ENCODE measurements around the gene CXCR5.

DNA sequence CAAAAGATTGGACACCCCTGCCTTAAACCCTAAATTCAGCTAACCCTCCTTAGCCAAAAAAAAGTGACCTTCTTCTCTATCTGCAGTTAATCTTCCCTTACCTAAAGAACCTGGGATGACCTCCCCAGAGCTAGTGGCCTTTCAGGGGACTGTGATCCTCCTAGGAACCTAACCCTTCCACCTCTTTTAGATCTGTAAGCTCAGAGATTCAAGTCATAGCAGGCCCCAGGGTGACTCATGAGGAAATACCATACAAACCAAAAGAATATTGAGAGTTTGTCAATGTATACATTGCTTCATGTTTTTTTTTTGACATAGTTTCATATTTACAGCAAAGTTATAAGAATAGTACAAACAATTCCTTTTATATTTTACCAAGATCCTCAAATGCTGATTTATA, 38.3 kb upstream of the CXCR5 start:
- no peak for TF ChIP-seq POLR2A (IDR thresholded peaks at IDR 0.05)
- TF ChIP-seq, protein P1, sequence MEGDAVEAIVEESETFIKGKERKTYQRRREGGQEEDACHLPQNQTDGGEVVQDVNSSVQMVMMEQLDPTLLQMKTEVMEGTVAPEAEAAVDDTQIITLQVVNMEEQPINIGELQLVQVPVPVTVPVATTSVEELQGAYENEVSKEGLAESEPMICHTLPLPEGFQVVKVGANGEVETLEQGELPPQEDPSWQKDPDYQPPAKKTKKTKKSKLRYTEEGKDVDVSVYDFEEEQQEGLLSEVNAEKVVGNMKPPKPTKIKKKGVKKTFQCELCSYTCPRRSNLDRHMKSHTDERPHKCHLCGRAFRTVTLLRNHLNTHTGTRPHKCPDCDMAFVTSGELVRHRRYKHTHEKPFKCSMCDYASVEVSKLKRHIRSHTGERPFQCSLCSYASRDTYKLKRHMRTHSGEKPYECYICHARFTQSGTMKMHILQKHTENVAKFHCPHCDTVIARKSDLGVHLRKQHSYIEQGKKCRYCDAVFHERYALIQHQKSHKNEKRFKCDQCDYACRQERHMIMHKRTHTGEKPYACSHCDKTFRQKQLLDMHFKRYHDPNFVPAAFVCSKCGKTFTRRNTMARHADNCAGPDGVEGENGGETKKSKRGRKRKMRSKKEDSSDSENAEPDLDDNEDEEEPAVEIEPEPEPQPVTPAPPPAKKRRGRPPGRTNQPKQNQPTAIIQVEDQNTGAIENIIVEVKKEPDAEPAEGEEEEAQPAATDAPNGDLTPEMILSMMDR (IDR thresholded peaks at IDR 0.05 in 8 of 11, conservative IDR thresholded peaks at IDR 0.05 in 3 of 11) = no peak

Data from spleen (tissue), 7 donors.